Fibroblast of lung (primary cell): Measurements from ENCODE around the gene SMIM5. TPM values are rescaled to one million over a fixed set of nuclear protein-coding genes. Genes with fewer than 3 reads are reported as not detected.

ENCODE experiments used
- DNase-seq, 2 donors: peaks; one replicate each; pipeline versions ENCODE4 v3.0.0 to v3.0.0-alpha.2; 2010; ENCODE audit warnings: low read depth in 2 of 2
- H2AFZ ChIP-seq: 2 replicates; pipeline ENCODE4 v1.5.1; 2012; ENCODE audit warnings: low read length, control low read depth, inconsistent platforms
- H3K27ac ChIP-seq: 2 replicates; pipeline ENCODE4 v1.5.1; 2011; ENCODE audit warnings: low read length, control low read depth; ENCODE audit not compliant: insufficient read depth
- H3K27me3 ChIP-seq: 2 replicates; pipeline ENCODE4 v1.5.1; 2011; ENCODE audit warnings: mild to moderate bottlenecking, low read length; ENCODE audit not compliant: control insufficient read depth, insufficient read depth
- H3K36me3 ChIP-seq: 2 replicates; pipeline ENCODE4 v1.5.1; 2011; ENCODE audit warnings: low read length; ENCODE audit not compliant: control insufficient read depth, insufficient read depth
- H3K4me1 ChIP-seq: 2 replicates; pipeline ENCODE4 v1.5.1; 2011; ENCODE audit warnings: low read length; ENCODE audit not compliant: control insufficient read depth, insufficient read depth; ENCODE audit errors: extremely low read depth
- H3K4me2 ChIP-seq: 2 replicates; pipeline ENCODE4 v1.5.1; 2011; ENCODE audit warnings: low read length, control low read depth; ENCODE audit not compliant: insufficient read depth; ENCODE audit errors: extremely low read depth
- H3K4me3 ChIP-seq, 4 experiments: fragments of 200-600 bp in 1 of 4; sonication (generic) in 1 of 4; replicated peaks in 1 of 4; 2 replicates each; pipeline ENCODE4 v1.5.1; 2011 to 2016; ENCODE audit warnings: low read length in 4 of 4, low read depth in 3 of 4, mild to moderate bottlenecking in 3 of 4, control low read depth in 2 of 4, inconsistent platforms in 1 of 4, mixed read lengths in 1 of 4; ENCODE audit not compliant: insufficient read depth in 1 of 4; ENCODE audit errors: control extremely low read depth in 1 of 4
- H3K79me2 ChIP-seq: 2 replicates; pipeline ENCODE4 v1.5.1; 2012; ENCODE audit warnings: mild to moderate bottlenecking, low read length, inconsistent platforms; ENCODE audit not compliant: control insufficient read depth, insufficient read depth
- H3K9ac ChIP-seq: 2 replicates; pipeline ENCODE4 v1.5.1; 2011; ENCODE audit warnings: mild to moderate bottlenecking, low read length, control low read depth; ENCODE audit not compliant: insufficient read depth
- H3K9me3 ChIP-seq: 2 replicates; pipeline ENCODE4 v1.5.1; 2012; ENCODE audit warnings: low read depth, low read length; ENCODE audit not compliant: control insufficient read depth, insufficient read depth
- H4K20me1 ChIP-seq: 2 replicates; pipeline ENCODE4 v1.5.1; 2011; ENCODE audit warnings: low read length; ENCODE audit not compliant: control insufficient read depth, insufficient read depth; ENCODE audit errors: extremely low read depth
- EZH2 ChIP-seq: IDR thresholded peaks from 2 replicates; pipeline ENCODE4 v1.5.1; 2012; ENCODE audit warnings: low read length, control low read depth, mild to moderate bottlenecking; ENCODE audit errors: missing control alignments
- polyA plus RNA-seq, 2 donors: library from polyadenylated mRNA; depleted of rRNA in 1 of 2; stranded (reverse) in 1 of 2; unstranded in 1 of 2; fragments of >200 nt; gene quantifications; 2 replicates each; pipeline ENCODE4 v1.2.1, GENCODE V29; 2011 to 2012; ENCODE audit warnings: missing spikeins in 1 of 2
- total RNA-seq: library from RNA; depleted of rRNA; stranded (reverse); fragments of >200 nt; gene quantifications from 2 replicates; pipeline ENCODE4 v1.2.1, GENCODE V29; 2014
- TF ChIP-seq, protein P1 (sequence below), 2 donors: IDR thresholded peaks in 1 of 2; conservative IDR thresholded peaks in 1 of 2; 1 replicate in 1 of 2; 2 replicates in 1 of 2; pipeline ENCODE4 v1.5.1; 2011 to 2012; ENCODE audit warnings: low read length in 2 of 2, control low read depth in 1 of 2, inconsistent platforms in 1 of 2, low read depth in 1 of 2, mild to moderate bottlenecking in 1 of 2

The SMIM5 gene
- total and polyA plus RNA-seq, 2 donors (not counting 1 experiment from before 2014, with no cell fraction given) = 0.05 to 0.17 TPM

GRCh38 chr17:75670868-75671267, 37.6 kb downstream of the SMIM5 start:
- Histone ChIP-seq H3K9ac (no peak overlapping the region), H3K36me3 (peaks cover 11% of the 10 kb centered on the region), H3K9me3 (no peaks in the 10 kb centered on the region), H3K4me1 (peaks cover 8% of the 10 kb centered on the region), H3K4me3 (no peak overlapping the region), H3K4me2 (no peak overlapping the region), H3K27ac (no peak overlapping the region), H3K27me3 (no peaks in the 10 kb centered on the region), H2AFZ (no peak overlapping the region), H3K79me2 (peaks cover 57% of the 10 kb centered on the region), H4K20me1 (peaks cover 3% of the 10 kb centered on the region)
- no peak for TF ChIP-seq EZH2
- TF ChIP-seq, protein P1, sequence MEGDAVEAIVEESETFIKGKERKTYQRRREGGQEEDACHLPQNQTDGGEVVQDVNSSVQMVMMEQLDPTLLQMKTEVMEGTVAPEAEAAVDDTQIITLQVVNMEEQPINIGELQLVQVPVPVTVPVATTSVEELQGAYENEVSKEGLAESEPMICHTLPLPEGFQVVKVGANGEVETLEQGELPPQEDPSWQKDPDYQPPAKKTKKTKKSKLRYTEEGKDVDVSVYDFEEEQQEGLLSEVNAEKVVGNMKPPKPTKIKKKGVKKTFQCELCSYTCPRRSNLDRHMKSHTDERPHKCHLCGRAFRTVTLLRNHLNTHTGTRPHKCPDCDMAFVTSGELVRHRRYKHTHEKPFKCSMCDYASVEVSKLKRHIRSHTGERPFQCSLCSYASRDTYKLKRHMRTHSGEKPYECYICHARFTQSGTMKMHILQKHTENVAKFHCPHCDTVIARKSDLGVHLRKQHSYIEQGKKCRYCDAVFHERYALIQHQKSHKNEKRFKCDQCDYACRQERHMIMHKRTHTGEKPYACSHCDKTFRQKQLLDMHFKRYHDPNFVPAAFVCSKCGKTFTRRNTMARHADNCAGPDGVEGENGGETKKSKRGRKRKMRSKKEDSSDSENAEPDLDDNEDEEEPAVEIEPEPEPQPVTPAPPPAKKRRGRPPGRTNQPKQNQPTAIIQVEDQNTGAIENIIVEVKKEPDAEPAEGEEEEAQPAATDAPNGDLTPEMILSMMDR (conservative IDR thresholded peaks at IDR 0.05 in 1 of 2, IDR thresholded peaks at IDR 0.05 in 1 of 2; ENCODE audit: low read depth in 1 of 2, low read length in 2 of 2) = no peak
- DNase-seq = no peak

DNA sequence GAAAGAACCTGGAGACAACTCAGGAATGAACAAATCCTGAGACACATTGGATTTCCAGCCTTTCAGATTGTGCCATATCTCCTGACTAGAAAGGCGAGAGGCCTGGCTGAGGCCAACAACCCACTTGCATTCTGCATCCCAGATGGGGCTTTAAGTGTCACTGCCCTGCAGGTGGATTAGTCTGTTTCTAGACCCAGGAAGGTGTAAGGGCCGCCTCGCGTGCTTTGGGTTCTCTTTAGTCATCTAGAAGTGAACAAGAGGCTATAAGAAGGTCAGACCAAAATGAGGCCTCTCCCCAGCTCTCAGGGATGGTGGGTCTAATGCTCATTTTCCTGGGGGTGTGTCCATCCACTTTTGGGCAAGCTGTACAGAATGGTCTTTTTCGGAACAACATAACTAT, 38.8 kb downstream of the SMIM5 start:
- no peak for DNase-seq
- Histone ChIP-seq H3K36me3 (peaks cover 11% of the 10 kb centered on the region), H3K79me2 (peaks cover 51% of the 10 kb centered on the region), H3K4me3 (no peak overlapping the region), H4K20me1 (peaks cover 3% of the 10 kb centered on the region), H3K27me3 (no peaks in the 10 kb centered on the region), H3K4me1 (peaks cover 3% of the 10 kb centered on the region), H3K27ac (no peak overlapping the region), H3K9me3 (no peaks in the 10 kb centered on the region), H3K9ac (no peak overlapping the region), H3K4me2 (no peak overlapping the region), H2AFZ (no peak overlapping the region)
- TF ChIP-seq, protein P1 (conservative IDR thresholded peaks at IDR 0.05 in 1 of 2, IDR thresholded peaks at IDR 0.05 in 1 of 2; ENCODE audit: low read depth in 1 of 2, low read length in 2 of 2) = no peak
- no peak for TF ChIP-seq EZH2

GRCh38 chr17:75673487-75673886, 40.3 kb downstream of the SMIM5 start:
- no peak overlapping the region for H3K27ac ChIP-seq
- H2AFZ ChIP-seq = no peak overlapping the region
- H3K9me3 ChIP-seq = no peaks in the 10 kb centered on the region
- no peak overlapping the region for H3K4me2 ChIP-seq
- peaks cover 40% of the 10 kb centered on the region for H3K79me2 ChIP-seq
- DNase-seq = no peak
- H4K20me1 ChIP-seq = peaks cover 3% of the 10 kb centered on the region
- no peak overlapping the region for H3K9ac ChIP-seq
- peaks cover 11% of the 10 kb centered on the region for H3K36me3 ChIP-seq
- H3K4me1 ChIP-seq = peaks cover 1% of the 10 kb centered on the region
- H3K27me3 ChIP-seq = no peaks in the 10 kb centered on the region
- H3K4me3 ChIP-seq = no peak overlapping the region
- TF ChIP-seq EZH2 = no peak
- TF ChIP-seq, protein P1 (conservative IDR thresholded peaks at IDR 0.05 in 1 of 2, IDR thresholded peaks at IDR 0.05 in 1 of 2; ENCODE audit: low read depth in 1 of 2, low read length in 2 of 2) = no peak
